Stimulated activated naive B cell treated with anti-CD40 and anti-IgM and Interleukin-4, amounts not matched to agents 10 μg/mL and 1 μg/mL and 100 μg/mL, for 72 hours (primary cell): ENCODE measurements around the gene PLK2.
A peak's percentile ranks its signal among the peaks of the same experiment; 100 is the strongest.

Experiments
- ATAC-seq, 2 donors: fragments of 150-1000 bp; cut with Tn5 transposase; replicated peaks; 2 replicates each; pipeline ENCODE4 v1.10.0; 2021; ENCODE audit warnings: moderate library complexity in 1 of 2
- DNase-seq: peaks from one replicate; pipeline ENCODE4 v3.0.0; 2021
- H3K27ac Mint-ChIP-seq: one replicate; pipeline ENCODE4 v1.8.0; 2022; ENCODE audit warnings: mild to moderate bottlenecking, mixed read lengths
- H3K27me3 Mint-ChIP-seq, 2 donors: one replicate each; pipeline ENCODE4 v1.8.0; 2022; ENCODE audit warnings: mixed read lengths in 2 of 2
- H3K36me3 Mint-ChIP-seq, 2 donors: one replicate each; pipeline ENCODE4 v1.8.0; 2022; ENCODE audit warnings: mixed read lengths in 2 of 2, mild to moderate bottlenecking in 1 of 2
- H3K4me1 Mint-ChIP-seq, 2 donors: one replicate each; pipeline ENCODE4 v1.8.0; 2022; ENCODE audit warnings: mixed read lengths in 2 of 2, mild to moderate bottlenecking in 1 of 2
- H3K4me3 Mint-ChIP-seq, 2 donors: one replicate each; pipeline ENCODE4 v1.8.0; 2022; ENCODE audit warnings: mild to moderate bottlenecking in 2 of 2, mixed read lengths in 2 of 2, moderate library complexity in 1 of 2
- H3K9me3 Mint-ChIP-seq, 2 donors: one replicate each; pipeline ENCODE4 v1.8.0; 2022; ENCODE audit warnings: mixed read lengths in 2 of 2, mild to moderate bottlenecking in 1 of 2

Gene PLK2

DNA sequence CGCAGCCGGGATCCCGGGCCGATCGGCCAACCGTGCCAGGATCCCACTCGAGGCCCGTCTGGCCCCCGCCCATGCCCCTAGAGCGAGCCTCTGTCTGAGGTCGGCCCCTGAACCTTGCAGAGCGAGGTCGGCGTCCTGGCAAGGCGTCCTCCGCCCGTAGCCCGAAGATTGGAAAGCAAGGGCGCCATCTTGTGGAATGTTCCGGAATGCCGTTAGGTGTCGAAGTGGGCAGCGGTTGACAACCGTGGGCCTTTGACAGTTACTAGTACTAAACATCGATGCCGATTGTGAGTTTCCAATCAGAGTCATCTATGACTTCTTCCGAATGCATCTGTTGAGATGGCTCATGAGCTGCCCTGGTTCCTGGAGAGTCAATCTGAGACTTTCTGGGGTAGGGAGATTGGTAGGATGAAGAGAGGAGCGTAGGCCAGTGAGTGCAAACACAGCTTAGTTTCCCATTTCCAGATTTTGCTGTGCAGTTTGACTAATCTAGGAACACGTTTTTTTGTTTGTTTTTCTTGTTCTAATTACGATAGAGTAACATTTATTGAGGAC, 923 bp upstream of the PLK2 start:
- ATAC-seq = peak; percentile 77
- H3K9me3 Mint-ChIP-seq = no peaks in the 10 kb centered on the region
- no peaks in the 10 kb centered on the region for H3K27me3 Mint-ChIP-seq
- H3K4me3 Mint-ChIP-seq = peak overlapping the region; percentile 86 to 92
- DNase-seq = peak; percentile 88
- peak overlapping the region; percentile 90 for H3K27ac Mint-ChIP-seq
- no peaks in the 10 kb centered on the region for H3K36me3 Mint-ChIP-seq
- peaks cover 7 to 15% of the 10 kb centered on the region in 2 donors for H3K4me1 Mint-ChIP-seq

DNA sequence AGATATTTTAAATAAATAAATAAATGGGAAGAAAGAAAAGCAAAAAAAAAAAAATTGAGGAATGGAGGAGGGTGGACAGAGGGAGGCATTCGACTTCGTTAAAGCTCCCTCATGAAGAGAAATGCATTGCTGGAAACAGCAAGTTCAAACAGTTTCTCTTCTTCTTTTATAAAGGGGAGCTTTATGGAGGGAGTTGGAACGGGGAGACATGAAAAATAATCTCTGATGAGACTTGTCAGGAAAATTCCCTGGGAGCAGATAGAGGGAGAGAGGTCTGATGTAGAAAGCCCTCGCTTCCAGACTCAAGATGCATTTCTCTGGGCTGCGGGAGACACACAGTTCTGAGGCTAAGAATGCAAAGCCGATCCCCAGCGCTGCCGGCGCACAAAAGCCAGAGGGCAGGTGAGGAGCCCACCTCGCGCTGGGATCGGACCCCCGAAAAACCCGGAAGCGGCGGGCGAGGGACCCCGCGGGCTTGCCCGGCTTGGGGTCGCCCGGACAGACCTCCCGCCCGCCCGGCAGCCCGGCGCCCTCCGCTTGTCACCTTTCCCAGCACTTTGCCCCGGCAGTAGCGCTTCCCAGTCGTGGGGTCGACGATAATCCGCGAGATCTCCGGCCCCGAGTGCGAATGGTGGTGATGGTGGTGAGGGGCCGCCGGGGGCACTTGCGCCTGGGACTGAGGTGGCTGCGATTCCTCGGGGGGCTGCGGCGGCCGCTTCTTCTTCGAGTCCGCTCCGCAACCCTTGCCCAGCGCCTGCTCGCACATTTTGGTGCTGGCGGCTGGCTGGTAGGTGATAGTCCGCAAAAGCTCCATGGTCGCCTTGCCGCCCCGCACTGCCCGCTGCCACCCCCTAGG, 512 bp downstream of the PLK2 start:
- peak overlapping the region; percentile 90 for H3K27ac Mint-ChIP-seq
- no peaks in the 10 kb centered on the region for H3K27me3 Mint-ChIP-seq
- peaks cover 7 to 15% of the 10 kb centered on the region in 2 donors for H3K4me1 Mint-ChIP-seq
- no peaks in the 10 kb centered on the region for H3K9me3 Mint-ChIP-seq
- DNase-seq (peak; percentile 18), ATAC-seq (peak; percentile 0 to 1)
- H3K36me3 Mint-ChIP-seq = peaks cover 3 to 8% of the 10 kb centered on the region in 2 donors
- H3K4me3 Mint-ChIP-seq = peak overlapping the region; percentile 86 to 92

DNA sequence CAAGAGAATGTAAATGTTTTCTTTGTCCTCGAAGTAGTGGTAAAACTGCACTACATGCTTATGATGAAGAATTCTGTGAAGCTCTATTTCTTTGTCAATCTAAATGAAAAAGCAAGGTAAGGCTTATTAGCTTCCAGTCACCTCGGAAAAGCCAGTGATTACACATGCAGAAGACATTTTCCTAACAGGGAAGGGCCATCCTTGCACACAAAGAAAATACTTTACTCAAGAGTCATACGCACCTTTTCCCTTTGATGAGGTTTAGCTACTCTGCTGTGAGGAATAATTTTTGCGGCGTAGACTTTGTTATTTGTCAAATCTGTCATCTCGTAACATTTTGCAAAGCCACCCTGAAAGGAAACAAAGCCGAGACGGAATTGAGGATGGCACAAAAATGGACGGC, 1.1 kb downstream of the PLK2 start:
- DNase-seq = no peak
- Mint-ChIP-seq H3K27ac (no peak overlapping the region), H3K9me3 (no peaks in the 10 kb centered on the region), H3K27me3 (no peaks in the 10 kb centered on the region), H3K4me1 (peaks cover 7 to 15% of the 10 kb centered on the region in 2 donors), H3K4me3 (peak overlapping the region; percentile 86 to 92), H3K36me3 (peaks cover 3 to 8% of the 10 kb centered on the region in 2 donors)
- no peak for ATAC-seq

DNA sequence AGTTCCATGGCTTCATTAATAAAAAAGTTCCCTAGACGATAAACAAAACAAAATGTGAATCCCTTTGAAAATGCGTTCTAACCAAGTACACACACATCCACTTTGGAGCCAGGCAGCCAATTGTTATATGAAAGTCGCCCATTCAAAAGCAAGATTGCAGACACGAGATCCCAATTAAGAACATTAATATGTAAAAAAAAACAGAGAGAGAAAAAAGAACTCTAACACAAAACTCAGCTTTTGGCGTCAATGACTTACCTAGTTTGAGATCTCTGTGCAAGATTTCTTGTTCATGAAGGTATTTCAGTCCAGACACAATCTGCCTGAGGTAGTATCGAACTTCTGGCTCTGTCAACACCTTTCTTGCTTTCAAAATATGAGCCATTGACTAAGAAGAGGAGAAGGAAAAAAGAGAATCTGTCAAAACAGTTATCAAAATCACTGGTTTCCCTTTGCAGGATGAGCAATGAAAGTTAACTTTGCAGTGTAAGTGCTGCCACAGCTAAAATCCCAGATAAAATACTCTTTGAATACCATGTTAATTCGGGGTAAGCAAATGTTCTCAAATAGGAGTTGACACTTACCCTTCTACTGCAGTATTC, 1.6 kb downstream of the PLK2 start:
- DNase-seq = no peak
- H3K27me3 Mint-ChIP-seq = no peaks in the 10 kb centered on the region
- H3K27ac Mint-ChIP-seq = no peak overlapping the region
- peak overlapping the region in 1 of 2 donors; percentile 92 for H3K4me3 Mint-ChIP-seq
- H3K9me3 Mint-ChIP-seq = no peaks in the 10 kb centered on the region
- H3K4me1 Mint-ChIP-seq = peaks cover 7 to 15% of the 10 kb centered on the region in 2 donors
- ATAC-seq = no peak
- peaks cover 3 to 8% of the 10 kb centered on the region in 2 donors for H3K36me3 Mint-ChIP-seq

DNA sequence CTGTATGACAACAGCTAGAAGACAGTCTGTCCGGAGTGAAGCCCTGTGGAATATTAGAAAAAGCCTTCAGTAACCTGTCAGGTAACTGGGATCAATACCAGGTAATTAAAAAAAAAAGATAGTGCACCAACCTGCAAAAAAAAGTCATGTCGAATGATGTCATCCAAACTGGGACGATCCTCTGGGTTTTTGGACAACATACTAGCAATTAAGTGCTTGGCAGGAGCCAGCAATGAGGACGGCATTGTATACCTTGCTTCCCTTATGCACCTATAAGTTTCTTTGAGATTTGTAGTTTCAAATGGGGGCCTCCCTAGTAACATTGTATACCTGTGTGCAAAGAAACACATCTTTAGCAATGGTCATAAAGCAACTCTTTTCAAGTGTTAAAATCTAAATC, 2.8 kb downstream of the PLK2 start:
- peaks cover 7 to 15% of the 10 kb centered on the region in 2 donors for H3K4me1 Mint-ChIP-seq
- H3K4me3 Mint-ChIP-seq = no peak overlapping the region
- peaks cover 3 to 8% of the 10 kb centered on the region in 2 donors for H3K36me3 Mint-ChIP-seq
- no peak overlapping the region for H3K27ac Mint-ChIP-seq
- DNase-seq (no peak), ATAC-seq (no peak)
- no peaks in the 10 kb centered on the region for H3K9me3 Mint-ChIP-seq
- H3K27me3 Mint-ChIP-seq = no peaks in the 10 kb centered on the region

DNA sequence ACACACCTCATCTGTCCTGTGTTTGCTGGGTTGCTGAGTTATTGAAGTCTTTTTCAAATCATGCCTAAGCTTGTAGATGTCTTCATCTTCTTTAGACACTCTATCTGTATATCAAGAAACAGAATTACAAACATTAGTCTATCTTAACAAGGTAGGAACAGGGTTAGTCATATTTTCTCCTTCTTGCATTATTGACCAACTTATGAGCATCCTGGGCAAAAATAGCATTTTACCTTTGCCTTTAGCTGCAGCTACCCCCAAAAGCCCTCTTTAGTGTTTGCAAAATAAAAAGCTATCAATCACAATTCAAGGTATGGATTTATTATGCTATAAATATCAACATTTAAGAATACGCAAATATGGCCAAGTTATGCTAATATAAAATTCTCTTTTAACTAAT, 3.4 kb downstream of the PLK2 start:
- Mint-ChIP-seq H3K9me3 (no peaks in the 10 kb centered on the region), H3K4me3 (no peak overlapping the region), H3K4me1 (peaks cover 6 to 15% of the 10 kb centered on the region in 2 donors), H3K27me3 (no peaks in the 10 kb centered on the region), H3K36me3 (peaks cover 3 to 8% of the 10 kb centered on the region in 2 donors), H3K27ac (no peak overlapping the region)
- no peak for DNase-seq
- no peak for ATAC-seq

DNA sequence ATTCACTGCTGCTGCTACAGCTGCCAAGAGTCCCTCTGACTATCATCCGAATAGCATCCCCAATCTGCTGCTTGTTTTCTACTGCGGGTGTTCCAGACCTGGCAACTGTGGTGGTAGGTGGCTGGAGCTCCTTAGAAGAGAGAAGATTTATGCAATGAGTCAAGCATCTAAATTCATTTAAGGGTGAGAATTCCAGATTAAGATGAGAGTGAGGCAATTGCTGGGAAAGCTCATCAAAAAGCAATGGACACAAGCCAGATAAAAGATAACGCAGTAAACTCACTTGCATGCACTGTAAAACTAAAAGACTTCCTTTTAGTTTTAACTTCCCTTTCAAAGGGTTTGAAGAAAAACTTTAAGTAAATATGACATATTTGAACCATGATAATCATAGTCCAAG, 3.9 kb downstream of the PLK2 start:
- no peaks in the 10 kb centered on the region for H3K27me3 Mint-ChIP-seq
- no peaks in the 10 kb centered on the region for H3K9me3 Mint-ChIP-seq
- ATAC-seq (no peak), DNase-seq (no peak)
- peaks cover 6 to 13% of the 10 kb centered on the region in 2 donors for H3K4me1 Mint-ChIP-seq
- no peak overlapping the region for H3K4me3 Mint-ChIP-seq
- no peak overlapping the region for H3K27ac Mint-ChIP-seq
- H3K36me3 Mint-ChIP-seq = peaks cover 3 to 8% of the 10 kb centered on the region in 2 donors

DNA sequence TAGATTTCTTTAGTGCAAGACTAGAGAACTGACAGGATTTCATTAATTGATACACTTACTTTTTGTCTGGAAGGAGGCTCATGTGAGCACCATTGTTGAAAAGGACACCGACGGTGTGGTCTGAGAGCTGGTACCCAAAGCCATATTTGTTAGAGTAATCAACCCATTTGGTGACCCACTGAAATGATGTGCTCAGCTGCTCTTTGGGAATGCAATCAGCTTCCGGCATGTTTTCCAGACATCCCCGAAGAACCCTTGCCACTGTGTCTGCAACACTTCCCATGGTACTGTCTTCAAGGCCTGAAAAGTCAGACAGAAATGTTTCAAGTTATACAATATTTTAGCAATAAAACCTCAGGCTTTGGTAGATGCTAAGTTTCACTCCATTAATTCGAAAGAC, 4.4 kb downstream of the PLK2 start:
- H3K4me1 Mint-ChIP-seq = peaks cover 6 to 8% of the 10 kb centered on the region in 2 donors
- H3K4me3 Mint-ChIP-seq = no peak overlapping the region
- ATAC-seq (no peak), DNase-seq (no peak)
- H3K9me3 Mint-ChIP-seq = no peaks in the 10 kb centered on the region
- peaks cover 3 to 8% of the 10 kb centered on the region in 2 donors for H3K36me3 Mint-ChIP-seq
- no peaks in the 10 kb centered on the region for H3K27me3 Mint-ChIP-seq
- no peak overlapping the region for H3K27ac Mint-ChIP-seq

DNA sequence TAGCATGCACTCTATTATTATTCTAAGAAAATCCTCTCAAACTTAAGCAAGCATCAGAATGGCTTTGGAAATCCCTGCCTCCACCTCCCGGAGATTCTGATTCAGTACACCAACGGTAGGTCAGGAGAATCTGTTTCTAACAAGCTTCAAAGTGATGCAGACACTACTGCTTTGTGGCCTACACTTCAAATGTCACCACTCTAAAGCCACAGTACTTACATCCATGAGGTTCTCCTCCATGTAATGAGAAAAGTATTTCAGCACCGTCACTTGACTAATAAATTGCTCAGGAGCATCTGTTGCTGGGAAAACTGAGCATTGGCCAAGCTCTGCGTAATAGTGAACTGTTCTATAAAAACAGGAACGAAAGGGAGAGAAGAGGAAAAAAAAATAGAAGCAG, 4.8 kb downstream of the PLK2 start:
- DNase-seq (no peak), ATAC-seq (no peak)
- H3K9me3 Mint-ChIP-seq = no peaks in the 10 kb centered on the region
- no peaks in the 10 kb centered on the region for H3K27me3 Mint-ChIP-seq
- no peak overlapping the region for H3K4me3 Mint-ChIP-seq
- peaks cover 6 to 8% of the 10 kb centered on the region in 2 donors for H3K4me1 Mint-ChIP-seq
- no peak overlapping the region for H3K27ac Mint-ChIP-seq
- H3K36me3 Mint-ChIP-seq = peaks cover 3 to 8% of the 10 kb centered on the region in 2 donors

DNA sequence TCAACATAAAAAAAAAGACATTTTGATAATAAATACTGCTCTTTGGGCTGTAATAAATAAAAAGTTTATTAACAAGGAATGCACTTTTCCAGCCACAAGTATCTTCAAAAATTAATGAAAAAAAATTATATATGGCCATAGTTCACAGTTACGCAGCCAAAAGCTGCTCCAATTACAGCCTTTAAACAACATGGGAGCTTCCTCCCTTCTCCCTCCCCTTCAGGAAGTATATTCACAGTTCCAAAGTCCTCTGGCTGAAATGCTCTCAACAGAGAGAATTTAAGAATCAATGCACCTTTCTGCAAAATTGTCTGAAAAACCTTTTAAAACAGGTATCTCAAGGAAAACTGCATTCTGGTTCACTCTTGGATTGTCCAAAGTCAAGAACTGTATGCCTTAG, 5.9 kb downstream of the PLK2 start:
- Mint-ChIP-seq H3K4me1 (peaks cover 0 to 5% of the 10 kb centered on the region in 2 donors), H3K27ac (no peak overlapping the region), H3K4me3 (no peak overlapping the region), H3K9me3 (no peaks in the 10 kb centered on the region), H3K27me3 (no peaks in the 10 kb centered on the region), H3K36me3 (peaks cover 3 to 8% of the 10 kb centered on the region in 2 donors)
- no peak for DNase-seq
- no peak for ATAC-seq

DNA sequence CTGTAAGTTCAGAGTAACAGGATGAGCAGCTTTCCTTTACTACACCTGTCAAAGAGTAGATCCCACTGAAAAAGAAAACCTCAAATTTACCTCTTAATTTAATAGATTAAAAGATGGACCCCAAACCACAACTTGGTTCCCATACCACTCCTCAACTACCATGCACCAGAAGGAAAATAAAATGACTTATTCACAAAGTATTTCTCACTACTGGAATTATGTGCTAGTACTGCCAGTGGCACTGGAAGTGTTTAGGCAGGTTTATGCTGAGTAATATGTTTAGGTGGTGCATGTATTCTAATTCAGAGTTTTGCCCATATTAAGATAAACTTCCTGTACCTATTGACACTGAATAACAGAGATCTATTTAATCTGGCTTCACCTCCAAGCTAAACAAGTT, 6.6 kb downstream of the PLK2 start:
- H3K4me3 Mint-ChIP-seq = no peak overlapping the region
- H3K36me3 Mint-ChIP-seq = peaks cover 3 to 8% of the 10 kb centered on the region in 2 donors
- no peaks in the 10 kb centered on the region for H3K27me3 Mint-ChIP-seq
- no peak overlapping the region for H3K27ac Mint-ChIP-seq
- no peak for ATAC-seq
- H3K9me3 Mint-ChIP-seq = no peaks in the 10 kb centered on the region
- H3K4me1 Mint-ChIP-seq = peaks cover 0 to 2% of the 10 kb centered on the region in 2 donors
- DNase-seq = no peak

DNA sequence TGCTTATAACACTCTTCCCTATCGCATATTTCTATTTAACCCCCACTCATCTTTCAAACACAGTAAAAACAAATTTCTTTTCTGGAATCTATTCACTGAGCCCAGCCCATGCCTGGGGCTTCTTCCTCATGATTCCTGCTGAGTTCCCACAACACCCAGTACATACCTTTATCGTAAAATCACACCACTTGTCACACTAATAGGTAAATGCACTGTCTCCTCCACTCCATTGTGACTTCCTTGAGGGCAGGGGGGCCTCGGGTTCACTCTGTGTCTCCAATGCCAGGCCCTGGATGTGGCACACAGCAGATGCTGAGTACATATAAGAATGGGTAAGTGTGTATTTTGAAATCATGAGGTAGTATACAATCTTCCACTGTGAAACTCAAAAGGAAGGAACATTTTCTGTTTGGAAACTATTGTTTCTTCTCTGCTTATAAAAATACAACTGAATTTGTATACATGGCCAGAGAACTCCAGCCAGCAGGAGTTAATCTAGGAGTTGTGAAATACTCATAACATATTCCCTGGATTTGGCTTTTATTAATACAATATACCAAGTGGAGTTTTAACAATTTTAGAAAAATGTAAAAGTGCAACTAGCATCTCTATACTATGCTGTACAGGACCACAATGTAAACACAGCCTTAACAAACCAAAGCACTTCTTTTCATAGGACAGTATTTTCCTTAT, 7.2 kb downstream of the PLK2 start:
- Mint-ChIP-seq H3K9me3 (no peaks in the 10 kb centered on the region), H3K27ac (no peak overlapping the region), H3K27me3 (no peaks in the 10 kb centered on the region), H3K36me3 (peaks cover 3 to 8% of the 10 kb centered on the region in 2 donors), H3K4me3 (no peak overlapping the region), H3K4me1 (peaks cover 0 to 2% of the 10 kb centered on the region in 2 donors)
- DNase-seq (no peak), ATAC-seq (no peak)

DNA sequence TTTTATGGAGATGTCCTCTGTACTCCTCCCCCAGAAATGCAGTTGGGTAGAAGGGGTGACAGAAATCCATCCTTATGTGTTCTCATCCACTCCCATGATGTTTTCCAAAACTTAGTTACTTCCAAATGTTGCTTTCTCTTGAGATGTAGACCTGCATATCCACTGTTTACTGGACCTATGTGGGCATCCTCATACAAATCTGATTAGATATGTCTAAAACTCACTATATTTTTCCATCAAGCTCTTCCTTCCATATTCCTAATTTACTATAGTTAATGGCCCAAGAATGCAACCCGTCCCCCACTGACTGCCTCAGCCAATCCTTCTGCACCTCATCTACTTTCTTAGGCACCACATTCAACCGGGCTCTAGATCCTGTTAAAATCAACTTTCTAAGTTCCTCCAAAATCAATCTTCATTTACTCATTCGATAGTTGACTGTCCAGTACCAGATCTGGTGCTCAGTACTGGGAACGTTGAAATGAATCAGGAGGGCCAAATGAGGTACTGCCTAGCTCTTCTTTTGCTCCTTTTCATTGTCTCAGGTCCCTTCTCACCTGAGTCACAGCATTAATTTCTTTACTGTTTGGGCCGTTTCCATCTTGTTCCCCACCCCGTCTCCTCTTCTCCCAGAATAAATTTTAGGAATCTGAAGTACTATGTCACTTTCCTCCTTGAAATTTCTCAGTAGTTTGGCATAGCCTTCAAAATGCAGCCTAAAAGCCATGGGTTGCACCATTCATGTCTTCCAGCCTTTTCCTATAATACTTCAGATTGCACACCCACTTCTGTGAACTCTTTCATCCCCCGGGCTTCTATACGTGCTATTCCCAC, 7.9 kb downstream of the PLK2 start:
- ATAC-seq (no peak), DNase-seq (no peak)
- no peak overlapping the region for H3K4me3 Mint-ChIP-seq
- H3K4me1 Mint-ChIP-seq = peaks cover 0 to 2% of the 10 kb centered on the region in 2 donors
- peaks cover 3 to 8% of the 10 kb centered on the region in 2 donors for H3K36me3 Mint-ChIP-seq
- H3K27ac Mint-ChIP-seq = no peak overlapping the region
- H3K27me3 Mint-ChIP-seq = no peaks in the 10 kb centered on the region
- no peaks in the 10 kb centered on the region for H3K9me3 Mint-ChIP-seq
